Measurements from ENCODE around the gene SMIM29. TPM values are rescaled to one million over a fixed set of nuclear protein-coding genes. Genes with fewer than 3 reads are reported as not detected.
A peak's percentile ranks its signal among the peaks of the same experiment; 100 is the strongest.

The SMIM29 gene
- total RNA-seq, 4 donors from 2014 or later = 17.3 to 21.6 (median 18.2) TPM

DNA sequence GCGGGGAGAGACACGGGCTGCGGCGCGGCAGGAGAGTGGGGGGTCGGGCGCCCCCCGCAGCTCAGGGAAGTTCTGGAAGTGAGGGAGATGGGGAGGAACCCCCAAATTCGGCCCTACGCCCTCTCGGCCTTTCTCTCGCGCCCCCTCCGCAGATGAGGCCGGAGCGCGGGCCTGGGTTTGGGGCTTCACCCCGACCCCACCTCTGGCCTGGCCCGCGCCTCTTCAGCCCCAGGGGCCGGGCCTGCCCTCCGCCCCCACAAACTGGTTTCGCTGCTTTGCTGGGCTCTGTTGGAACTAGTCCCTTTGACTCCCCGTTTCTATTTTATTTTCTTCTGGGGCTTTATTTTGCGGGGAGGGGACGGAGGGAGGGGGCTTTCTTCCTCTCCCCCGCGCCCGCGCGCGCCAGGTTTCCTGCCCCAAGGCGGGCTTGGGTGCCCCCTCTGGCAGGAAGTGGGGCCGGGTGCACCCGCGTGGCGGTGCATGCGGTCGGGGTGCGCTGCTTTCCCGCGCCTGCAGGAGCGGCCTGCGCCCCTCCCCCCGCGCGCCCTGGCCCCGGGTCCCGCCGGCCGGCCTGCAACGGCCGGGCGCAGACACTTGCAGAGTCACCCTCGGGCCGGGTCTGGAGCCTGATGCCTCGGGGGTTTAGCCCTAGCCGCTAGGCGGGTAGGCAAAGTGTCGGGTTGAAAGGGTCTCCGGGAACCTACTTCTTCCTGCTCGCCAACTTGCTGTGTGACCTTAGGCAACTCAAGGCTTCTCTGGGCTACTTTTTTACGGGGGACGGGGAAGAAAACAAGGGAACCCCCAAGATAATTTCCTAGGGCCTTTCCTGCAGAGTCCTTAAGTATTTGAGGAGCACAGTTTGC is 10.9 kb downstream of the SMIM29 start:
- 0% methylated on average over 3 to 17 of the region's 64 CpGs for WGBS, 2 donors

GRCh38 chr6:34237316-34237721 is 11.5 kb downstream of the SMIM29 start:
- peaks cover 0 to 27% (median 16%) of the 10 kb centered on the region in 3 donors for H3K36me3 ChIP-seq
- 0% methylated on average over 3 of the region's 78 CpGs; no CpG with 5 or more reads in 1 of the 2 donors for WGBS, 2 donors
- H3K27ac ChIP-seq = peak overlapping the region; percentile 93 to 98 (median 96)
- no peaks in the 10 kb centered on the region for H3K27me3 ChIP-seq
- DNase-seq = no peak
- intact Hi-C loops (cut with DNase I) = no loop called here
- no peak for TF ChIP-seq CTCF (IDR thresholded peaks at IDR 0.05)
- peaks cover 0 to 54% (median 19%) of the 10 kb centered on the region in 3 donors for H3K4me1 ChIP-seq
- H3K4me3 ChIP-seq = peak overlapping the region; percentile 77 to 88 (median 84)
- no peaks in the 10 kb centered on the region for H3K9me3 ChIP-seq

More for the DNA sequence above, 10.9 kb downstream of the SMIM29 start:
- H3K36me3 ChIP-seq = peaks cover 0 to 33% (median 16%) of the 10 kb centered on the region in 3 donors
- intact Hi-C loops (cut with DNase I) = no loop called here
- peak overlapping the region; percentile 77 to 85 (median 82) for H3K4me3 ChIP-seq
- H3K4me1 ChIP-seq = peaks cover 0 to 59% (median 21%) of the 10 kb centered on the region in 3 donors
- H3K9me3 ChIP-seq = no peaks in the 10 kb centered on the region
- peak overlapping the region; percentile 93 to 98 (median 95) for H3K27ac ChIP-seq
- no peak for DNase-seq
- H3K27me3 ChIP-seq = no peaks in the 10 kb centered on the region
- TF ChIP-seq POLR2A (IDR thresholded peaks at IDR 0.05) = no peak
- peak in 5 of 6 experiments; percentile 28 to 60 (median 46) for TF ChIP-seq CTCF (IDR thresholded peaks at IDR 0.05)

- Histone ChIP-seq H3K9me3 (no peaks in the 10 kb centered on the region), H3K36me3 (peaks cover 0 to 21% (median 11%) of the 10 kb centered on the region in 3 donors), H3K4me1 (peaks cover 0 to 54% (median 19%) of the 10 kb centered on the region in 3 donors), H3K4me3 (peak within 1 kb of the TSS; percentile 77 to 88 (median 84)), H3K27ac (peak within 1 kb of the TSS; percentile 93 to 98 (median 96)), H3K27me3 (no peaks in the 10 kb centered on the region)
- TF ChIP-seq CTCF (IDR thresholded peaks at IDR 0.05) (peak in 2 of 6 experiments; percentile 21), POLR2A (IDR thresholded peaks at IDR 0.05) (peak in 3 of 4 donors; percentile 95 to 98 (median 98))
- intact Hi-C loops (cut with DNase I) = no loop called here
- 1% methylated on average over 17 to 36 of the region's 91 CpGs for WGBS, 2 donors
- DNase-seq = peak; percentile 52
Measured at GRCh38 chr6:34236443-34237315, 12.1 kb downstream of the SMIM29 start, which contains the start of gene HMGA1. Gene HMGA1 (plus strand): TSS chr6:34236873. CDS start chr6:34240781, 3,908 bp downstream.

DNA sequence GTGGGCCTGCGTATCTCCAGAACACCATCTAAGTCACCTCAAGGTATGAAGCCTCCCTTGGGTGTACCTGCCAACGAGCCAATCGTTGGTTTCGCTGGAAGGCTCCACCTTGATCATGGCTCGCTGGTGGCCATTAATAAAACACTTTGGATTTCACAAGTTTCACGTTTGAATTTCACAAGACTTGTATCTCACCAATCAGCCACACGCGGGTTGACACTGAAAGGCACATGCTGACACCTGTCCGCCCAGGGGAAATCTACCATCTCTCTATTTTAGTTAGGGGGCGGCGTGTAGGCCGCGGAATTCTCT is 12.7 kb downstream of the SMIM29 start:
- intact Hi-C loops (cut with DNase I) = no loop called here
- TF ChIP-seq POLR2A (IDR thresholded peaks at IDR 0.05) (no peak), CTCF (IDR thresholded peaks at IDR 0.05) (no peak)
- H3K27me3 ChIP-seq = no peaks in the 10 kb centered on the region
- peak overlapping the region; percentile 71 to 88 (median 80) for H3K4me3 ChIP-seq
- no peak for DNase-seq
- peaks cover 0 to 15% (median 6%) of the 10 kb centered on the region in 3 donors for H3K36me3 ChIP-seq
- no peaks in the 10 kb centered on the region for H3K9me3 ChIP-seq
- WGBS, 2 donors = 19 to 21% methylated on average over 5 to 6 of the region's 13 CpGs
- H3K4me1 ChIP-seq = peaks cover 0 to 57% (median 19%) of the 10 kb centered on the region in 3 donors
- peak overlapping the region; percentile 93 to 98 (median 96) for H3K27ac ChIP-seq

Measured in esophagus squamous epithelium (tissue), 5 donors.